Astrocyte (in vitro differentiated cells and primary cell): ENCODE data around the gene CRYL1. TPM values are rescaled to one million over a fixed set of nuclear protein-coding genes. Genes with fewer than 3 reads are reported as not detected.
A peak's percentile ranks its signal among the peaks of the same experiment; 100 is the strongest.

ENCODE experiments used
- DNase-seq: peaks from one replicate; pipeline ENCODE4 v3.0.0-alpha.2; 2010; ENCODE audit warnings: low read depth
- FAIRE-seq: peaks from 2 replicates; lab custom pipeline; 2011; peaks lifted over from hg19 to GRCh38; lab: Jason Lieb, UNC
- H2AFZ ChIP-seq: 2 replicates; pipeline ENCODE4 v1.6.0; 2012; ENCODE audit warnings: low read depth, low read length, inconsistent platforms
- H3K27ac ChIP-seq: 2 replicates; pipeline ENCODE4 v1.5.1; 2011; ENCODE audit warnings: low read depth, low read length, inconsistent platforms
- H3K27me3 ChIP-seq: 2 replicates; pipeline ENCODE4 v1.6.0; 2011; ENCODE audit warnings: low read length, inconsistent platforms; ENCODE audit not compliant: insufficient read depth
- H3K36me3 ChIP-seq: 2 replicates; pipeline ENCODE4 v1.5.1; 2011; ENCODE audit warnings: low read length, inconsistent platforms; ENCODE audit not compliant: insufficient read depth
- H3K4me1 ChIP-seq: 2 replicates; pipeline ENCODE4 v1.5.1; 2011; ENCODE audit warnings: low read length, inconsistent platforms; ENCODE audit not compliant: insufficient read depth
- H3K4me2 ChIP-seq: 2 replicates; pipeline ENCODE4 v1.6.0; 2012; ENCODE audit warnings: low read length, inconsistent platforms
- H3K4me3 ChIP-seq: 2 replicates; pipeline ENCODE4 v1.5.1; 2011; ENCODE audit warnings: low read depth, mild to moderate bottlenecking, low read length, inconsistent platforms; ENCODE audit not compliant: insufficient read depth
- H3K79me2 ChIP-seq: 2 replicates; pipeline ENCODE4 v1.6.0; 2012; ENCODE audit warnings: mild to moderate bottlenecking, low read length, inconsistent platforms; ENCODE audit not compliant: insufficient read depth
- H3K9ac ChIP-seq: 2 replicates; pipeline ENCODE4 v1.6.0; 2012; ENCODE audit warnings: mild to moderate bottlenecking, low read length, inconsistent platforms
- H3K9me3 ChIP-seq: 2 replicates; pipeline ENCODE4 v1.5.1; 2012; ENCODE audit warnings: low read depth, mild to moderate bottlenecking, low read length, inconsistent platforms; ENCODE audit not compliant: insufficient read depth
- H4K20me1 ChIP-seq: 2 replicates; pipeline ENCODE4 v1.6.0; 2012; ENCODE audit warnings: low read length, inconsistent platforms; ENCODE audit not compliant: insufficient read depth
- H3K27ac Mint-ChIP-seq: one replicate; pipeline ENCODE4 v1.8.0; 2021; ENCODE audit warnings: mild to moderate bottlenecking, mixed read lengths; ENCODE audit not compliant: unreplicated experiment
- H3K27me3 Mint-ChIP-seq: one replicate; pipeline ENCODE4 v1.8.0; 2021; ENCODE audit warnings: low read depth, mixed read lengths; ENCODE audit not compliant: unreplicated experiment
- H3K36me3 Mint-ChIP-seq: one replicate; pipeline ENCODE4 v1.8.0; 2021; ENCODE audit warnings: low read depth, mixed read lengths; ENCODE audit not compliant: unreplicated experiment
- H3K4me1 Mint-ChIP-seq: one replicate; pipeline ENCODE4 v1.8.0; 2021; ENCODE audit warnings: low read depth, mixed read lengths; ENCODE audit not compliant: unreplicated experiment
- H3K4me3 Mint-ChIP-seq: one replicate; pipeline ENCODE4 v1.8.0; 2021; ENCODE audit warnings: mild to moderate bottlenecking, moderate library complexity, mixed read lengths; ENCODE audit not compliant: unreplicated experiment
- H3K9me3 Mint-ChIP-seq: one replicate; pipeline ENCODE4 v1.8.0; 2021; ENCODE audit warnings: mild to moderate bottlenecking, mixed read lengths; ENCODE audit not compliant: unreplicated experiment
- CTCF ChIP-seq: IDR thresholded peaks from 2 replicates; pipeline ENCODE4 v1.5.1; 2011; ENCODE audit warnings: low read depth, mild to moderate bottlenecking, inconsistent platforms, low read length, moderate library complexity; ENCODE audit not compliant: insufficient read depth
- EZH2 ChIP-seq: IDR thresholded peaks from 2 replicates; pipeline ENCODE4 v1.6.1; 2012; ENCODE audit warnings: mild to moderate bottlenecking, low read length, inconsistent platforms; ENCODE audit not compliant: insufficient read depth
- total RNA-seq: library from RNA; stranded (reverse); gene quantifications from 2 replicates; pipeline ENCODE4 v1.2.1, GENCODE V29; 2021

CRYL1 gene
- total RNA-seq, 1 donor from 2014 or later: 3.7 TPM

- Histone ChIP-seq H3K4me1 (peaks cover 27% of the 10 kb centered on the region), H3K4me3 (no peak overlapping the region), H3K27me3 (peaks cover 13% of the 10 kb centered on the region), H4K20me1 (no peaks in the 10 kb centered on the region), H3K9ac (no peak overlapping the region), H3K79me2 (no peaks in the 10 kb centered on the region), H3K36me3 (no peaks in the 10 kb centered on the region), H3K9me3 (no peaks in the 10 kb centered on the region), H3K4me2 (peak overlapping the region; percentile 72), H2AFZ (no peak overlapping the region), H3K27ac (no peak overlapping the region)
- Mint-ChIP-seq H3K4me1 (peaks cover 18% of the 10 kb centered on the region), H3K36me3 (no peaks in the 10 kb centered on the region), H3K9me3 (peaks cover 2% of the 10 kb centered on the region), H3K4me3 (no peak overlapping the region), H3K27me3 (peaks cover 16% of the 10 kb centered on the region), H3K27ac (peak overlapping the region; percentile 44)
- no peak for TF ChIP-seq CTCF
- TF ChIP-seq EZH2: no peak
- FAIRE-seq (peak; percentile 5), DNase-seq (peak; percentile 79)
Measured at GRCh38 chr13:20401931-20402856, 123.5 kb downstream of the CRYL1 start.

GRCh38 chr13:20401531-20401930 lies 124.1 kb downstream of the CRYL1 start:
- TF ChIP-seq EZH2 (no peak), CTCF (no peak)
- Histone ChIP-seq H3K4me1 (peaks cover 27% of the 10 kb centered on the region), H3K4me2 (peak overlapping the region; percentile 72), H3K27me3 (peaks cover 10% of the 10 kb centered on the region), H3K9ac (no peak overlapping the region), H3K4me3 (no peak overlapping the region), H3K27ac (no peak overlapping the region), H3K9me3 (no peaks in the 10 kb centered on the region), H4K20me1 (no peaks in the 10 kb centered on the region), H3K79me2 (no peaks in the 10 kb centered on the region), H3K36me3 (no peaks in the 10 kb centered on the region), H2AFZ (no peak overlapping the region)
- H3K4me3 Mint-ChIP-seq: no peak overlapping the region
- no peak overlapping the region for H3K27ac Mint-ChIP-seq
- H3K36me3 Mint-ChIP-seq: no peaks in the 10 kb centered on the region
- H3K9me3 Mint-ChIP-seq: peaks cover 2% of the 10 kb centered on the region
- FAIRE-seq (no peak), DNase-seq (peak; percentile 12)
- H3K27me3 Mint-ChIP-seq: peaks cover 14% of the 10 kb centered on the region
- peaks cover 18% of the 10 kb centered on the region for H3K4me1 Mint-ChIP-seq

GRCh38 chr13:20400774-20401173 lies 124.9 kb downstream of the CRYL1 start:
- H3K36me3 ChIP-seq: no peaks in the 10 kb centered on the region
- DNase-seq (peak; percentile 61), FAIRE-seq (peak; percentile 43)
- H3K4me1 ChIP-seq: peaks cover 27% of the 10 kb centered on the region
- H3K4me2 ChIP-seq: peak overlapping the region; percentile 39
- peaks cover 6% of the 10 kb centered on the region for H3K27me3 ChIP-seq
- Mint-ChIP-seq H3K4me1 (peaks cover 18% of the 10 kb centered on the region), H3K36me3 (no peaks in the 10 kb centered on the region), H3K9me3 (peaks cover 2% of the 10 kb centered on the region), H3K27me3 (peaks cover 14% of the 10 kb centered on the region), H3K27ac (no peak overlapping the region), H3K4me3 (no peak overlapping the region)
- H3K9ac ChIP-seq: no peak overlapping the region
- no peak overlapping the region for H2AFZ ChIP-seq
- H4K20me1 ChIP-seq: no peaks in the 10 kb centered on the region
- no peak overlapping the region for H3K27ac ChIP-seq
- TF ChIP-seq EZH2 (no peak), CTCF (no peak)
- no peak overlapping the region for H3K4me3 ChIP-seq
- H3K79me2 ChIP-seq: no peaks in the 10 kb centered on the region
- H3K9me3 ChIP-seq: no peaks in the 10 kb centered on the region
